Activated CD4-positive, alpha-beta memory T cell treated with anti-CD3 and anti-CD28 coated beads for 36 hours (primary cell): Measurements from ENCODE around the gene ATG16L2. TPM values are rescaled to one million over a fixed set of nuclear protein-coding genes. Genes with fewer than 3 reads are reported as not detected.
"Not testable (repeated sequence)": the region's sequence is repeated elsewhere in the genome, so short reads cannot be mapped to it uniquely, and the experiment has no call there.

Experiments used
- CTCF ChIA-PET: fragments of 350-600 bp; sonication (Branson Sonifier 250); formaldehyde crosslinking; loops from one replicate; lab custom pipeline; 2021; ENCODE audit warnings: antibody characterized with exemption, inconsistent platforms; lab: Charles Lee
- POLR2A ChIA-PET: fragments of 350-600 bp; sonication (Branson Sonifier 250); formaldehyde crosslinking; loops from one replicate; lab custom pipeline; 2021; ENCODE audit warnings: antibody characterized with exemption; lab: Charles Lee
- DNase-seq: peaks from one replicate; pipeline ENCODE4 v3.0.0-alpha.2; 2020
- H3K27ac Mint-ChIP-seq: one replicate; pipeline ENCODE4 v1.8.0; 2021; ENCODE audit warnings: mixed read lengths
- H3K27me3 Mint-ChIP-seq: one replicate; pipeline ENCODE4 v1.8.0; 2021; ENCODE audit warnings: mixed read lengths
- H3K36me3 Mint-ChIP-seq: one replicate; pipeline ENCODE4 v1.8.0; 2021; ENCODE audit warnings: mixed read lengths
- H3K4me1 Mint-ChIP-seq: one replicate; pipeline ENCODE4 v1.8.0; 2021; ENCODE audit warnings: low read depth, mixed read lengths
- H3K4me3 Mint-ChIP-seq: one replicate; pipeline ENCODE4 v1.8.0; 2021; ENCODE audit warnings: mild to moderate bottlenecking, mixed read lengths
- H3K9me3 Mint-ChIP-seq: one replicate; pipeline ENCODE4 v1.8.0; 2021; ENCODE audit warnings: mixed read lengths
- intact Hi-C: fragments of 100-400 bp; cut with micrococcal nuclease; formaldehyde crosslinking; loops from one replicate; pipeline ENCODE4 v1.15.1; 2023
- total RNA-seq, 2 experiments: library from RNA; stranded (reverse); gene quantifications; one replicate each; pipeline ENCODE4 v1.2.3, GENCODE V29; 2021

Gene ATG16L2
- total RNA-seq, 2 experiments from 2014 or later = 79.7 to 91.1 TPM

DNA sequence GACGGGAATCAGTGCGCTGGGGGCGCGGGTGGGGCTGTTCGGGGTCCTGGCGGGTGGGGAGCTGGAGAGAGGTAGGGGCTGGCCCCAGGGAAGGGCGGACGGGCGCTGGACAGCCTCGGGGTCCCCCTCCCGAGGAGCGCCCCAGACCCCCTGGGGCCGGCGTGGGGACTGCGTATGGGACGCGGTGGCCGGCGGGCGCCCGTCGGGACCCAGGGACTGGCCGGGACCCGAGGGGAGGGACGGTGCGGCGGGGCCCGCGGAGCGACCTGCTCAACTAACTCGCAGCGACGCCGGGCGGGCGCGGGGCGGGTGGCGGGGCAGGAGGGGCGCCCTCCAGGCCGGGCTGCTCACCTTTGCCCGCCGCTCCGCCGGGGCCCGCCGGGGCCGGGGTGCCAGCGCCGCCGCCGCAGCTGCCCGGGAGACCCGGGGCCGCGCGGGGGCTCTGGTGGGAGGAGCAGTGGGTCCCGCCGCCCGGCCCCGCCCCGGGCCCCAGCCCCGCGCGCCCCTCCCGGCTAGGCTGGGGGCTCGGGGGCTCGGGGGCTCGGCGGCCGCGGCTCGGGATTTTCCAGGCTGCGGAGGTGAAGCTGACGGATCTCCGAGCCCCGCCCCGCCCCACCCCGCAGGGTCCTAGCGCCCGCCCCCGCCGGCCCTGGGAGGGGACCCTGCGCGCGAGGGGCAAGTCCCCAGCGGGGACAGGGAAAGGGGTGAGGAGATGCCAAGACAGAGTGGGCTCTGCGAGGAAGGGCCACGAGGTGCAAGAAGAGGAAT, 32.7 kb upstream of the ATG16L2 start:
- Mint-ChIP-seq H3K9me3 (no peaks in the 10 kb centered on the region), H3K27ac (no peak overlapping the region), H3K27me3 (no peaks in the 10 kb centered on the region), H3K36me3 (no peaks in the 10 kb centered on the region), H3K4me3 (peak overlapping the region; percentile 69), H3K4me1 (peaks cover 25% of the 10 kb centered on the region)
- POLR2A ChIA-PET = interaction anchor here (0.5 to 2.6 kb wide), 4 partner anchors 13 to 455 kb away, joined by 3 to 8 read pairs (median 3); partner anchors contain the start of gene STARD10
- intact Hi-C loops = loop anchor here (10.0 kb wide), 1 partner anchor 187 kb away; no protein-coding TSS in a partner anchor
- CTCF ChIA-PET = interaction anchor here (2.0 to 3.3 kb wide), 3 partner anchors 11 to 57 kb away, joined by 9 to 15 read pairs (median 10); partner anchors contain the start of gene STARD10
- peak; percentile 61 for DNase-seq

DNA sequence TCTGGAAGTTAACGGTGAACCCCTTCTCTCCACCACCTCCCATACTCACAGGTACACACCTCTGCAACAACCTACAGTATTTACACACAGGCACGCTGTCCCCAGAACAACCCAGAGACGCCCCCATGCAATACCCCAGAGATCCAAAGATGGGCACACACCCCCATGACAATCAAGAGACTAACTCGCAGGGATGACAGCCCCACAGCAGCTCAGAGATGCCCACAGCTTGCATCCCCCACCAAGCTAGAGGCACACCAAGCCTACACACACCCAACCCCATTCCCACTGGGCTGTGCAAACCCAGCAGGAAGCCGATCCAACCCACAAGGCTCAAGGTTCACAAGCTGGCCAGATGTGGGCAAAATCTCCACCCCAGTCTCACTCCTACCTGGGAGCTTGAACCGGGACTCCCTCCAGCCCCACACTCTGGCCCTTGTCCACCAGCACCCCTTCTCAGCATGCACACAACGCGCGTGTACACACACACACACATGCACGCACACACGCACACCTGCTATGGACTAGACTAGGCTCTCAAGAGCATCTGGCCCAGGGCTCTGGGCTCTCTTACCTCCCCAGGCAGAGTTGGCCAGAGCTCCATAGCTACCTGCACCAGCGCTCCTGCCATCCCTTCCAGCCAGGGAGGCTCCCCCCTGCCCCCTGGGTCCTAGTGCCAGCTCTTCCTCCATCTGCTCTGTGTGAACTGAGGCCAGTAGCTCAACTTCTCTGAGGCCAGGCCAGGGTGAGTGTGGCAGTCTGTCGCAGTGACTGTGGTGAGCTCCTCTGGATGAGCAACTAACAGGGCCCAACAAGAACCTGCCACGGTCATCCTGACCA, 31.9 kb upstream of the ATG16L2 start:
- H3K4me1 Mint-ChIP-seq = peaks cover 25% of the 10 kb centered on the region
- no peaks in the 10 kb centered on the region for H3K9me3 Mint-ChIP-seq
- H3K4me3 Mint-ChIP-seq = peak overlapping the region; percentile 69
- POLR2A ChIA-PET = interaction anchor here (0.9 to 2.6 kb wide), 3 partner anchors 12 to 454 kb away, joined by 3 to 8 read pairs (median 3); partner anchors contain the start of gene STARD10
- H3K27ac Mint-ChIP-seq = no peak overlapping the region
- no peaks in the 10 kb centered on the region for H3K27me3 Mint-ChIP-seq
- H3K36me3 Mint-ChIP-seq = no peaks in the 10 kb centered on the region
- CTCF ChIA-PET = interaction anchor here (0.7 to 3.3 kb wide), 6 partner anchors 11 to 396 kb away, joined by 3 to 15 read pairs (median 7); partner anchors contain the start of gene STARD10
- intact Hi-C loops = loop anchor here (10.0 kb wide), 1 partner anchor 188 kb away; no protein-coding TSS in a partner anchor
- DNase-seq = no peak

DNA sequence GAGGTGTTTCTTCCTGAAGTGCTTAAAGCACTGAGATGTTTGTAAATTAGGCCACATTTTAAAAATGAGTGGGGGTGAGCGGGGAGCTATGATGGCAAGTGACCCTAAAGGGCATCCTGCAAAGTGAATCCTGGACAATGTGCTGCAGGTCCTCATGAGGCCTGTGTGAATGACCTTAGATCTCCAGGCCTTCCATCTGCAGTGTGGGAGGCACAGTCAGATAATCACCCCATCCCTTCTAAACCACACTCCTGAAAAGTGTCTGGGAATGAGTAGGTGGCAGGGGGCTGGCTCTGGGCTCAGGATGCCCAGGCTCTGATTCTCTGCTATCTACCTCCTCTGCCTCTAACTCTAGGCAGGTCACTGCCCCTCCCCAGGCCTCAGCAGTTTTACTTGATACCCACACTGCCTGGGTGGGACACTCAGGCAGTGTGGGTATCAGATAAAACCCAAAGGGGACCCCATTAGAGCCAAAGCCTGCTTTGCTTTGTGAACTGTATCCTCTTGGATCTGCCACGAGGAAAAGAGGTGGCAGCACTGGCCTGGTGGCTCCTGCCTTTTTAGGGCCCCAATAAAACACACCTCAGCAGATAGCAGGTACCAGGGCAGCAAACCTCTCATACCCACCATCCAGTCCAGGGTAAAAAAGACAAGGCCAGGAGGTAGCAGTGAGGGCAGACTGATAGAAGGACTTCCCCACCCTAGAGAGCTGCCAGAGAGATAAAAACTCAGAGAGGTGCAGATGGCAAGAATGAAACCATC, 30.9 kb upstream of the ATG16L2 start:
- ChIA-PET POLR2A (interaction anchor here (1.5 to 2.6 kb wide), 2 partner anchors 11 to 453 kb away, joined by 3 to 8 read pairs; partner anchors contain the start of gene STARD10), CTCF (interaction anchor here (0.6 to 3.3 kb wide), 7 partner anchors 9 to 395 kb away, joined by 3 to 15 read pairs (median 5); partner anchors contain the start of gene STARD10)
- DNase-seq = no peak
- H3K4me1 Mint-ChIP-seq = peaks cover 28% of the 10 kb centered on the region
- no peak overlapping the region for H3K27ac Mint-ChIP-seq
- intact Hi-C loops = loop anchor here (10.0 kb wide), 1 partner anchor 189 kb away; no protein-coding TSS in a partner anchor
- H3K27me3 Mint-ChIP-seq = no peaks in the 10 kb centered on the region
- H3K4me3 Mint-ChIP-seq = no peak overlapping the region
- no peaks in the 10 kb centered on the region for H3K36me3 Mint-ChIP-seq
- no peaks in the 10 kb centered on the region for H3K9me3 Mint-ChIP-seq

DNA sequence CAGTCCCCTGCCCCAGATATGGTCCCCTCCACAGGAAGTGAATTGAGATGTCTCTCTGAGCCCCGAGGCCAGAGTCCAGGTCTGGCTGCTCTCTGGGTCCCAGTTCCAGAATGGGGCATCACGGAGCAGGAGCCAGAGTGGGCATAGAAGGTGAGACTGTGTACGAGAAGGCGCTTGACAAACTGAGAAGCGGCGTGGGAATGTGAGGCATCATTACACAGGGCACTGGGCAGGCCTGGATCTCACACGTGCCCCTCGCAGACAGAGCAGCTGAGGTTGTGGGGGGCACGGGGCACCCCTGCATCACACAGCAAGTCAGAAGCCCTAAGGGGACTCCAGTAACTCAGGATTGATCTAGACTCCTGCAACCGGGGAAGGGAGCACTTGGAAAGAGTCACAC, 29.5 kb upstream of the ATG16L2 start:
- no peak for DNase-seq
- no peaks in the 10 kb centered on the region for H3K27me3 Mint-ChIP-seq
- H3K27ac Mint-ChIP-seq = no peak overlapping the region
- no peaks in the 10 kb centered on the region for H3K36me3 Mint-ChIP-seq
- POLR2A ChIA-PET = no interaction called here
- CTCF ChIA-PET = no interaction called here
- intact Hi-C loops = loop anchor here (10.0 kb wide), 1 partner anchor 190 kb away; no protein-coding TSS in a partner anchor
- H3K4me1 Mint-ChIP-seq = peaks cover 26% of the 10 kb centered on the region
- no peak overlapping the region for H3K4me3 Mint-ChIP-seq
- no peaks in the 10 kb centered on the region for H3K9me3 Mint-ChIP-seq

DNA sequence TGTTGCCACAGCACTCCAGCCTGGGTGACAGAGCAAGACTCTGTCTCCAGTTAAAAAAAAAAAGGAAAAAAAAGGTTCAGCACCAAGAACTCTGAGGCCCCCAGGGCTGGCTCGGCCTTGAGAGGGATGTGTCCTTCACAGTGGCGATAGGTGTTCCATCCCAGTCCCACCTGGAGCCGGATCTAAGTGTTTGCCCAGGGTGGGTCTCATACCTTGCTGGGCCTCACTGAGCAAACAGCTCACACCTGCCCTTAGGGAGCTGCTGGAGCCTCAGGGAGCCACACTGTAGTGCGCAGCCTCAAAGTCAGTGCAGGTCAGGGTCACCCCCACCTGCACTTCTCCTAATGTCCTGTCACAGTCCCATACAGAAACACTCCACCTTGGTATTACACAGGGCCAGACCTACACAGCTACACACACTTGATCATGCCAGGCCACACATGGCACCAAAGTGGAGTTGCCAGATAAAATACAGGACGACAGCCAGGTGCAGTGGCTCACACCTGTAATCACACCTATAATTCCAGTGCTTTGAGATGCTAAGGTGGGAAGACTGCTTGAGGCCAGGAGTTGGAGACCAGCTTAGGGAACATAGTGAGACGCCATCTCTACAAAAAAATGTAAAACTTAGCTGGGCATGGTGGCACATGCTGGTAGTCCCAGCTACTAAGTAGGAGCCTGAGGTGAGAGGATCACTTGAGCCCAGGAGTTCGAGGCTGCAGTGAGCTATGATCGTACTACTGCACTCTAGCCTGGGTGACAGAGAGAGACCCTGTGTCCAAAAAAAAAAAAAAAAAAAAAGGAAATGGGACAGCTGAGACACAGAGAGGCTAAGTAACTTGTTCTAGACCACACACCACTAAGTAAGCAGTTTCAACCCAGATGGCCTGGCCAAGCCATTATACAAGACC, 27.7 kb upstream of the ATG16L2 start:
- H3K4me3 Mint-ChIP-seq = no peak overlapping the region

DNA sequence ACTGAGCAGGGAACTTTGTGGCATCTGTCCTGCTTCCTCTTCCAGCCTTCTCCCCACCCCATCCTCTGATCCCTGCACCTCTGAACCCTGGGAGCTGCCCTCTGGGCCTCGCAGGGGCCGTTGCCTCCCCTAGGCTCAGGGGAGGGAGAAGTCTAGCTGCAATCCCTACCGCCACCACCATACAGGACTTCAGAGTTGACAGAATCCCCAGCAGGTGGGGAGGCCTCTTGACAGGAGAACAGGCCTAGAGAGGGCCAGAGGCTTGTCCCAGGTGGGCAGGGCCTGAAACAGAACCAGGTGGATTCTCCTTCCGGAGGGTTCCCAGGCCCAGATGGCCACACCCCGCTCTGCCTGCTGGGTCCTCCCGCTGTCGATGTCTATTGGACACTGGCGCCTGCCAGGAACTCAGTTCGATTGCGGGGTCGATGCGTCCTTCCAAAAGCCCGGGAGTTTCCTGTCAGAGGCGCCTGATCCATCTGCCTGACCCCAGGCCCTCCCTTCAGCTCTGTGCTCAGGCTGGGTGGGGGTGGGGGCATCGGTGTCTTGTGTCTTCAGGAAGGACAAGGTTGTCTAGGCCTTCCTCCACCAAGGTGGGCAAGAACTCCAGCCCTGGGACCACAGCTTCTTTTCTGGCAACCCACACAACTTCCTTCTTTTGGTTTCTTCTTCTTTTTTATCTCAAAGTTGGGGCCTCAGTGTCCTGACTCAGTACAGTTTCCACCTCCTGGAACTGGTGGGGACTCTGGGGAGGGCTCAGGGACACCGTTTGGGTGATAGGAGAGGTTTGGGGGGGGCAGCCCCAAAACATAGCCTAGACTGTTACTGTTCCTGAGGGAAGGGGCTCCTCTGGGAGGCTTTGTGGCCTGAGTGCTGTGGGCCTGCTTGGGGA, 26.8 kb upstream of the ATG16L2 start:
- Mint-ChIP-seq H3K4me3 (no peak overlapping the region), H3K36me3 (no peaks in the 10 kb centered on the region), H3K27me3 (no peaks in the 10 kb centered on the region), H3K27ac (no peak overlapping the region), H3K9me3 (no peaks in the 10 kb centered on the region), H3K4me1 (peaks cover 15% of the 10 kb centered on the region)
- CTCF ChIA-PET = interaction anchor here (1.3 to 1.5 kb wide), 2 partner anchors 26 to 59 kb away, joined by 3 to 7 read pairs; no protein-coding TSS in a partner anchor
- DNase-seq = no peak
- POLR2A ChIA-PET = interaction anchor here (0.6 kb wide), 1 partner anchor 26 kb away, joined by 3 read pairs; no protein-coding TSS in a partner anchor
- intact Hi-C loops = loop anchor here (10.0 kb wide), 1 partner anchor 193 kb away; no protein-coding TSS in a partner anchor

More for the DNA sequence above, 27.7 kb upstream of the ATG16L2 start:
- ChIA-PET POLR2A (no interaction called here), CTCF (interaction anchor here (1.3 to 1.5 kb wide), 2 partner anchors 27 to 59 kb away, joined by 3 to 7 read pairs; no protein-coding TSS in a partner anchor)
- Mint-ChIP-seq H3K27ac (no peak overlapping the region), H3K36me3 (no peaks in the 10 kb centered on the region), H3K27me3 (no peaks in the 10 kb centered on the region), H3K4me1 (peaks cover 17% of the 10 kb centered on the region), H3K9me3 (no peaks in the 10 kb centered on the region)
- intact Hi-C loops = loop anchor here (10.0 kb wide), 1 partner anchor 192 kb away; no protein-coding TSS in a partner anchor
- no peak for DNase-seq

DNA sequence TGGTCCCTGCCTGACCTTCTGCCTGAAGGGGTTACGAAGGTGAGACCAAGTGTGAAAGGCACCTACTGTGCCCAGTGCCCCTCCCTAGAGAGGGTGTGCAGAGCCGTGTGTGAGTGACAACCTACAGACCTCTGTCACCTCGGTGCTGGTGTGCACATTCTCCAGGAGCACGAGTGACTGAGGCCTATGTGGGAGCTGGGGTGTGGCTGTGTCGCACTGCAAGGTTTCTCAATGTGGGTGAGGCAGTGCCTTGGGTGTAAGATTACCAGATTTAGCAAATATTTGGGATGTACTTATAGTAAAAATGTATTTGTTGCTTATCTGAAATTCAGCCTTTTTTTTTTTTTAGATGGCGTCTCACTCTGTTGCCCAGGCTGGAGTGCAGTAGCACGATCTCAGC, 26.0 kb upstream of the ATG16L2 start:
- no peak overlapping the region for H3K4me3 Mint-ChIP-seq
- ChIA-PET POLR2A (no interaction called here), CTCF (interaction anchor here (1.4 kb wide), 1 partner anchor 63 kb away, joined by 5 read pairs; no protein-coding TSS in a partner anchor)
- H3K36me3 Mint-ChIP-seq = no peaks in the 10 kb centered on the region
- H3K4me1 Mint-ChIP-seq = peaks cover 16% of the 10 kb centered on the region
- H3K27me3 Mint-ChIP-seq = no peaks in the 10 kb centered on the region
- H3K9me3 Mint-ChIP-seq = no peaks in the 10 kb centered on the region
- DNase-seq = no peak
- intact Hi-C loops = loop anchor here (10.0 kb wide), 1 partner anchor 193 kb away; no protein-coding TSS in a partner anchor
- no peak overlapping the region for H3K27ac Mint-ChIP-seq

DNA sequence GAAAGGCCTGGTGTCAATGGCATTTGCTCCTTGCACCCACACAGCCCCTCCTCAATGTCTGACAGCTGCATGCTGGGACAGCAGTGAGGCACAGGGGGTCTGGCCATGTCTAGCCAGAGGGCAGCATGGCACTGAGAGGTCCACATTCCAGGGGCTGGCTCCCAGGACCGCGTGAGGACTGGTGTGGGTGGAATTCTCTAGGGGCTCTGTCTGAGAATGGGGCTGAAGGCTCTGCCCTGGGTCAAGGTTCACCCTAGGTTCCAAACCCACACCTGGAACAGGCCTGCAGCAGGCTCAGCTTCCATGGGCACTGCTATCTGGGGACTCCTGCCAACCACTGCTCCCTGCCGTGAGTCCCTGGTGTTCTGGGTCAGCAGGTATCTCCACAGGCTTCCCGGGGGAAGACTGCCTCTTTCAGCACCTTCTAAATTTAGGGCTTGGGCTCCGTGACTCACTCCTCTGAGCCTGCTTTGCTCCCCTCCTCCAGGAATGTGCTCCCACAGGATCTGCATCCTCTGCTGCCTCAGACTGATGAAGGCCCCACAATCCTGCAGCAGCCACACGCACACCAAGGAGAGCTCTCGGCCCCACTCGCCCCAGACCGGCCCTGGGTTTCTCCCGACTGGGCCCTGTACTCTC, 24.6 kb upstream of the ATG16L2 start:
- H3K4me1 Mint-ChIP-seq = peaks cover 24% of the 10 kb centered on the region
- no peaks in the 10 kb centered on the region for H3K36me3 Mint-ChIP-seq
- H3K27ac Mint-ChIP-seq = no peak overlapping the region
- ChIA-PET POLR2A (interaction anchor here (0.5 kb wide), 1 partner anchor 1913 kb away, joined by 3 read pairs; no protein-coding TSS in a partner anchor), CTCF (interaction anchor here (0.9 to 1.4 kb wide), 3 partner anchors 23 to 65 kb away, joined by 4 to 5 read pairs (median 5); no protein-coding TSS in a partner anchor)
- intact Hi-C loops = loop anchor here (10.0 kb wide), 1 partner anchor 195 kb away; no protein-coding TSS in a partner anchor
- no peak for DNase-seq
- H3K9me3 Mint-ChIP-seq = no peaks in the 10 kb centered on the region
- no peaks in the 10 kb centered on the region for H3K27me3 Mint-ChIP-seq
- H3K4me3 Mint-ChIP-seq = no peak overlapping the region

DNA sequence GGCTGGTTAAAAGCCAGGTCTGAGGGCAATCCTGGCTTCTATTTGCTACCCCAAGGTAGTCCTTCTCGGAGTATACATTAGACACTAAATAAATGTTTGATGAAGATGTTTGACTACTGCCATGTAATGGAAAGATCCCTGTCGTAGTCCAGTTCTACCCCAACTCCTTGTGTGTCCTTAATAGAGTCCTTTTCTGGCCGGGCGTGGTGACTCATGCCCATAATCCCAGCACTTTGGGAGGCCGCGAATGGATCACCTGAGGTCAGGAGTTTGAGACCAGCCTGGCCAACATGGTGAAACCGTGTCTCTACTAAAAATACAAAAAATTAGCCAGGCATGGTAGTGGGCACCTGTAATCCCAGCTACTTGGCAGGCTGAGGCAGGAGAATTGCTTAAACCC, 23.0 kb upstream of the ATG16L2 start:
- intact Hi-C loops, H3K36me3 Mint-ChIP-seq, H3K27me3 Mint-ChIP-seq, H3K9me3 Mint-ChIP-seq, DNase-seq, H3K4me3 Mint-ChIP-seq, CTCF ChIA-PET, H3K27ac Mint-ChIP-seq: not testable (repeated sequence)
- peaks cover 27% of the 10 kb centered on the region for H3K4me1 Mint-ChIP-seq
- POLR2A ChIA-PET = interaction anchor here (0.6 kb wide), 1 partner anchor 20 kb away, joined by 3 read pairs; no protein-coding TSS in a partner anchor
